Measurements from ENCODE around the gene TRAF6. TPM values are rescaled to one million over a fixed set of nuclear protein-coding genes. Genes with fewer than 3 reads are reported as not detected.

Gene TRAF6
- total and polyA plus RNA-seq, 2 of the 13 experiments (the other 11 are each of a cell fraction or from before 2014, with no cell fraction given), result 3.3 to 5.9 TPM

- TF ChIP-seq IRF1 (CRISPR knock-in tag; IDR thresholded peaks at IDR 0.05; ENCODE audit: low read depth) (no peak), THAP9 (CRISPR knock-in tag; IDR thresholded peaks at IDR 0.05; ENCODE audit: borderline replicate concordance) (peak; percentile 94; the same call in 1 of the 2 replicates), IRF2 (CRISPR knock-in tag; IDR thresholded peaks at IDR 0.05) (peak; percentile 74; the same call in 1 of the 2 replicates), SMAD9 (CRISPR knock-in tag; IDR thresholded peaks at IDR 0.05) (no peak), ATF3 (CRISPR knock-in tag; IDR thresholded peaks at IDR 0.05) (no peak), ZNF547 (CRISPR knock-in tag; IDR thresholded peaks at IDR 0.05) (peak; percentile 57; the same call in 1 of the 2 replicates), KAT2B (IDR thresholded peaks at IDR 0.05; ENCODE audit: borderline replicate concordance, low read depth, low read length) (no peak), RFXAP (CRISPR knock-in tag; IDR thresholded peaks at IDR 0.05; ENCODE audit: borderline replicate concordance) (peak; percentile 84), ZNF639 (CRISPR knock-in tag; conservative IDR thresholded peaks at IDR 0.05) (peak; percentile 58; the same call in 1 of the 2 replicates), CEBPG (CRISPR knock-in tag; IDR thresholded peaks at IDR 0.05) (no peak), MED8 (CRISPR knock-in tag; IDR thresholded peaks at IDR 0.05; ENCODE audit: insufficient replicate concordance) (peak; percentile 66), NFATC3 (CRISPR knock-in tag; IDR thresholded peaks at IDR 0.05) (no peak), TSC22D2 (CRISPR knock-in tag; IDR thresholded peaks at IDR 0.05; ENCODE audit: borderline replicate concordance) (no peak; the same call in 1 of the 2 replicates), ZNF317 (CRISPR knock-in tag; IDR thresholded peaks at IDR 0.05) (peak; percentile 90), HMGXB3 (CRISPR knock-in tag; IDR thresholded peaks at IDR 0.05; ENCODE audit: borderline replicate concordance) (0 out of 2 replicates have a peak, but pooled peaks have one; percentile 83), ZBTB38 (CRISPR knock-in tag; IDR thresholded peaks at IDR 0.05) (peak; percentile 60; the same call in 1 of the 2 replicates), CREM (IDR thresholded peaks at IDR 0.05) (no peak), CREM (CRISPR knock-in tag; IDR thresholded peaks at IDR 0.05) (no peak), ZNF598 (CRISPR knock-in tag; IDR thresholded peaks at IDR 0.05; ENCODE audit: borderline replicate concordance) (no peak), ZNF776 (CRISPR knock-in tag; IDR thresholded peaks at IDR 0.05) (peak; percentile 93)
These were observed at the start of gene TRAF6 (continued) for GRCh38 chr11:36509694-36510593.

All from HepG2 (cell line).